GM19468 (cell line): ENCODE data around the gene DEDD2.
A peak's percentile ranks its signal among the peaks of the same experiment; 100 is the strongest.
"Not testable (repeated sequence)": the region's sequence is repeated elsewhere in the genome, so short reads cannot be mapped to it uniquely, and the experiment has no call there.

Experiments
- ATAC-seq: cut with Tn5 transposase; IDR thresholded peaks from one replicate; pipeline ENCODE4 v1.9.1; 2021; ENCODE audit warnings: mild to moderate bottlenecking, moderate library complexity, moderate number of reproducible peaks; ENCODE audit not compliant: unreplicated experiment; ENCODE audit errors: extremely low read depth

The DEDD2 gene, protein sequence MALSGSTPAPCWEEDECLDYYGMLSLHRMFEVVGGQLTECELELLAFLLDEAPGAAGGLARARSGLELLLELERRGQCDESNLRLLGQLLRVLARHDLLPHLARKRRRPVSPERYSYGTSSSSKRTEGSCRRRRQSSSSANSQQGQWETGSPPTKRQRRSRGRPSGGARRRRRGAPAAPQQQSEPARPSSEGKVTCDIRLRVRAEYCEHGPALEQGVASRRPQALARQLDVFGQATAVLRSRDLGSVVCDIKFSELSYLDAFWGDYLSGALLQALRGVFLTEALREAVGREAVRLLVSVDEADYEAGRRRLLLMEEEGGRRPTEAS

DNA sequence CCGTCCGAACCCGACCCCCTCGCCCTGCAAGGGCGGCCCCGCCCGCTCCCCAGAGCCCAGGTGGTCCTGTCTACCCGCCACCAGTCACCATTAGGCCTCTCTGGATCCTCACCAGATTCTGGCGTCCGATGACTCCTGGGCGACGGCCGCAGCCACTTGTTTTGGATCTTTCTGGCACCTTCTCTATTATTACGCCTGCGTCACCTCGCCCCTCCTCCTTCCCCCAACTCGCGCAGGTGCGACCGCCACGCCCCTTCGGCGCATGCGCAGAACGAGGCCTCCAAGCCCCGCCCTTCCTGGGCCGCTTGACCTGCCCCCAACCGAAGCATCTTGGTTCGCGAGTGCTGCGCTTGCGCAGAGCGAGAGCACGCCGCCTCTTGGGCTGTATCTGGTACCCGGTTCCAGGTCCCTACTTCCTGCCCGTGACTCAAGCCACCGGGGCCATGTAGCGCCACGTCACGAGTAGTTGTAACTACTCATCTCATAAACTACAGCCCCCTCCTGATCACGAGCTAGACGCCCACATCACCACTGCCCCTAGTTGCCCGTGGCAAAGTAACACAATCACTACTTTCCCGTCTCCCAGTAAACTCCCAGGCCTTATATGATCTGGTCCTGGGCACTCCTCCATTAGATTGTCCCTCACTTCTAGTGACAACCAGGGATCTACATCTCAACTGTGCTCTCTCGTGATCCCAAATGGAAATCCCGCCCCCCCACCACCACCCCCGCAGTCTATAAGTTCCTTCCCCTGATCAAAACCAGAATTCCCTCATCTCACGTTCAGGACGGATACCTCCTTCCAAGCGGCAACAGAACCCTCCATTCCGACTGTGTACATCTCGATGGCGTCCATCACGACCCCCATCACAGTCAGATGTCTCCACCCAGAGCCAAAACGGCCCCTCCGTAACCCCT, at the start of gene DEDD2:
TSS of gene DEDD2 (minus strand) at position 158 of the 918 bp plus-strand sequence. CDS start 670 bp downstream, outside the sequence.
- ATAC-seq = peak; percentile 52

DNA sequence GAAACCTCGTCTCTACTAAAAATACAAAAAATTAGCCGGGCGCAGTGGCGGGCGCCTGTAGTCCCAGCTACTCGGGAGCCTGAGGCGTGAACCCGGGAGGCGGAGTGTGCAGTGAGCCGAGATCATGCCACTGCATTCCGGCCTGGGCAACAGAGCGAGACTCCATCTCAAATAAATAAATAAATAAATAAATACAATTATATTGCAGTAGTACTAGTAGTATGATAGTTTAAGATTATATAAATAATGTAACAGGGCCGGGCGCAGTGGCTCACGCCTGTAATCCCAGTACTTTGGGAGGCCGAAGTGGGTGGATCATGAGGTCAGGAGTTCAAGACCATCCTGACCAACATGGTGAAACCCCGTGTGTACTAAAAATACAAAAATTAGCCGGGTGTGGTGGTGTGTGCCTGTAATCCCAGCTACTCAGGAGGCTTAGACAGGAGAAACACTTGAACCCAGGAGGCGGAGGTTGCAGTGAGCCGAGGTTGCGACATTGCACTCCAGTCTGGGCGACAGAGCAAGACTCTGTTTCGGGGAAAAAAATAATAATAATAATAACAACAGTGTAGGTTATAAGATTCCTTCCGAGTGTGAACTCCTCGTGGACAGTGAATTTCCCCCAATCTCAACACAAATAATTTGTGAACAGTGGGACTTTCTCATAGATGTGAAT, 49.6 kb upstream of the DEDD2 start:
- ATAC-seq = not testable (repeated sequence)

DNA sequence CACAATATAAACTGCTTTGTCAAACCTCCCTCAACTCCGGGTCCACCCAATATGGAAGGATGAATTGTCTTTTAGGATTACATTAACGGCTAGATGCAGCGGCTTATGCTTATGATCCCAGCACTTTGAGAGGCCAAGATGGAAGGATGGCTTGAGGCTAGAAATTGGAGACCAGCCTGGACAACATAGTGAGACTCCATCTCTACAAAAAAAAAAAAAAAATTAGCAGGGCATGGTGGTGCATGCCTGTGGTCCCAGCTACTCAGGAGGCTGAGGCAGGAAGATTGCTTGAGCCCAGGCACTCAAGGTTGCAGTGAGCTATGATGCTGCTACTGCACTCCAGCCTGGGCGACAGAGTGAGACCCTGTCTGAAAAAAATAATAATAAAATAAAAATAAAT, 48.6 kb upstream of the DEDD2 start:
- not testable (repeated sequence) for ATAC-seq

DNA sequence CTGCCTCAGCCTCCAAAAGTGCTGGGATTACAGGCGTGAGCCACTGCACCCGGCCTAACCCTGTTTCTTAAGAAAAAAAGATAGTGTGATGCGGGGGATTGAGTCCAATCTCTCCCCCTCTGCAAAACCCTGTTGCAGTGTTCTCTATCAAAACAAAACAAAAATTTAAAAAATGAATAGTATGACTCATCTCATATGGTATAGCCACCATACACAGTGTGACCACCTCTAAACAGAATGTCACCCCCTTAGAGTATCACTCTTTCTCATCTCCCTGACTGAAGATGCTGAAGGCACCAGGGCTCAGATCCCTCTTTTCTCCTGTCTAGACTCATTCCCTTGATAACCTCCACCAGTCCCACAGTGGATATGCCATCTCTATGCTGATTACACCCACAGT, 44.3 kb upstream of the DEDD2 start:
- ATAC-seq = no peak

DNA sequence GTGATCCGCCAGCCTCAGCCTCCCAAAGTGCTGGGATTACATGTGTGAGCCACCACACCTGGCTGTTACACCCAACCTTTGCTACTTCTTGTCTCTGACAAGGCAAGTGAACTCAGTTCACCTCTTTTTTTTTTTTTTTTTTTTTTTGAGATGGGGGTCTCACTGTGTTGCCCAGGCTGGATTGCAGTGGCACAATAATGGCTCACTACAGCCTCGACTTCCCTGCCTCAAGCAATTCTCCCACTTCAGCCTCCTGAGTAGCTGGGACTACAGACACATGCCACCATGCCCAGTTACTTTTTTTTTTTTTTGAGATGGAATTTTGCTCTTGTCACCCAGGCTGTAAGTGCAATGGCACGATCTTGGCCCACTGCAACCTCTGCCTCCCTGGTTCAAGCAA, 40.4 kb upstream of the DEDD2 start:
- ATAC-seq = not testable (repeated sequence)

DNA sequence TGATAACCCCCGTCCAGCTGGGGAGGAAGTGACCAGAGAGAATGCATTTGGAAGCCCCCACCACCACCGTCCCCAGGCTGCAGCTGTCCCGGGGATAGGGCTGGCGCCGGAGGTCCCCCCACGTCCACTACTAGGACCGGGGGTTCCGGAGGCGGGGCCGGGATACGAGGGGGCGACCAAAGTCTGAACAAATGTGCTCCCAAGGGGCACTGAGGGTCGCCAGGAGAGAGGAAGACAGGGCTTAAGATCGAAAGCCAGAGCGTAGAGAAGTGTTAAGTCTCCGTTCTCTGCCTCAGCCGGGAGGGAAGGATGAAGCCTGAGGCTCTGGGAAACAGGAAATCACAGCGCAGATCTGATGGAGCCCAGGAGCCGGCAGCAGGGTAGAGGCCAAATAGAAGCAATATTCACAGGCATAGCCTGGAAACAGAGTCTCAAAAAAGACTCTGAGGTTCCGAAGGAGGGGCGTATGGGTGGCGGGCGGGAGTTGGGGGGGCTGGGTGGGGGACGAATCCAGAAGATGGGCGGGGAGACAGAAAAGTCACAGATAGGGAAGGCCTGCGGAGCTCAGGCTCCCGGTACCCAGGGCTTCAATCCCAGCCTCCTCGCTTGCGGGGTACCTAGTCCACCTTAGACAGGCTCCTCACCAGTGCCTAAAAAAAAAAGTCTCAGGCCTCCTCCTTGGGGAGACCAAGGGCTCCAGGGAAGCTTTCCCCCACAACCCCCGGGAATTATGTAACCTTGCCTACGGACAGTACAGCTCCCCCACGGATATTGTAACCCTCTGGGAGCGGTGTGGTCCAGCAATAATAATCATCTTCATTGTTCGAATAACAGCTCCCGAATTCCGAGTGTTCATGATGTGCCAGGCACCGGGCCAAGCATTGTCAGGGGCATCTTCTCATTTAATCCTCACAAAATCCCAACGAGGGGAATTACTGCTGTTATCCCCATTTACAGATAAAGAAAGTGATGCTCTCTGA, 38.6 kb upstream of the DEDD2 start:
- ATAC-seq = no peak

DNA sequence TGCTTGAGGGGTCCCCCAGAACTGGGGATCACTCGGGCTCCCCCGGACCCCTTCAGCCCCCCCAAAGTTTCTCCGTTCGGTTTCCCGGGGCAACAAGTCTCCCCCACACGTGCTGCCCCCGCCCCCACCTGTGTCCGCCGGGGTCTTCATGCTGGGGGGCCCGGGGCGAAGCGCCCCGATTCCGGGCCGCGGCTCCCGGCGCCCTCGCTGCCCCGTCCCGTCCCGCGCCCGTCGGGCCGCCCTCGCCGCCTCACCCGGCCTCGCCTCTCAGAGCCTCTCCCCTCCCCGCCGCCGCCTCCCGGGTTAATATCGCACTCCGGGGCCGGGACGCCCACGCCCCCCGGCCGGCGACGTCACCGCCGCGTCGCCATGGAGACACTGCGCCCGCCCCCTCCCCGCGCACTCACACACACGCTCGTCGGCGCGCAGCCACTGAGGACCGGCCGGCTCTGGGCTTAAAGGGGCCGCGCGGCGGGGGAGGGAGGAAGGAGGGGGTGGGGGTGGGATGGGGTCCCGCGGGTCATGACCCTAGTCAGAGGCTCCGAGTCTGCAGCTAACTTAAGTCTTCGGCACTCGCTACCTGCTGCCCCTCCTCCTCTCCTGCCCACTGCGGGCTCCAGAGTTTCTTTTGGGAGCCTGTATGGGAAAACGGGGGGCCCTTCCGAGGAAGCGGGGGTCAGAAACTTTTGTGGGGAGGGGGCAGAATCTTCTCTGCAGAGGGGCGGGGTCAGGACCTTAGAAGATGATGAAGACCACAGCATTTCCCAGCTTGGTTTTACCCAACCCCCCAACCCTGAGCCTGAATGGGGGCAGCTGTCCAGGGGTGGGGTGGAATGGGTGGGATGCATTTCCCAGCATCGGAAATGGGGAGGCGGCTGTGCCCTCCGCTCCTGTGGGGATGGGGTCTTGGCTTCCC, 37.6 kb upstream of the DEDD2 start, which contains the start of gene ERF:
TSS of gene ERF (minus strand) at position 279 of the 916 bp plus-strand sequence. CDS start at position 150, 129 bp downstream.
- no peak for ATAC-seq

DNA sequence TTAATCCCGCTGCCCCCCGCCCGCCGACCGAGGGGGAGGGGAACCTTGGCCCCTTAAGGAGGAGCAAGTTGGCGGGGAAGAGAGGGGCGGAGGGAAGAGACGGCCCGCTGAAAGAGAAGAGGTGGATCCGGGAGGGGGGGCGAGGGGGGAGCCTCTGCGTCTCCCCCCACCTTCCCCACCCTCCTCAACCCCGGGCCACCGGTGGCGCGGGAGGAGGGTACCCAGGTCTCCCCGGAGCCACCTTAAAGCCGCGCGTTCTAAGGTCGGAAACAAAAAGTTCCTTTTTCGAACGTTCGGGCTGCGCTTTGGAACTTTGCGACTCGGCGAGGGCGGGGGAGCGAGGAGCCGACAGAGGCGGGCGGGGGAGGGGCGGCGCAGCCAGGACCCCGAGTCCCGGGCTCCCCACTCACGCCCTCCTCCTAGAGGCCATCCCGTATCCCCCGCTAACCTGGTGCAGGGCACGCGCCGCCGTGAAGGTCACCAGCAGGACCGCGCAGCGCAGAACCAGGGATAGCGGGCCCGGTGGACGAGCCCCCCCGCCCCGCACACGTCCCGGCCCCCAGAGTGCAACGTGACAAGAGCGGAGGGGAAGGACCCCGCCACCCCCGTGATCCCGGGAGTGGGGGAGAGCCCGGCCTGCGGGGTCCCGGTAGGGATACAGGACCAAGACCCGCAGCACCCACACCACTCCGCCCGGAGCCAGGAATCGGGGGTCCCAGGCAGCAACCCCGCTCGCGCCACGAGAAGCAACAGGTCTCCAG, 36.8 kb upstream of the DEDD2 start:
- no peak for ATAC-seq

DNA sequence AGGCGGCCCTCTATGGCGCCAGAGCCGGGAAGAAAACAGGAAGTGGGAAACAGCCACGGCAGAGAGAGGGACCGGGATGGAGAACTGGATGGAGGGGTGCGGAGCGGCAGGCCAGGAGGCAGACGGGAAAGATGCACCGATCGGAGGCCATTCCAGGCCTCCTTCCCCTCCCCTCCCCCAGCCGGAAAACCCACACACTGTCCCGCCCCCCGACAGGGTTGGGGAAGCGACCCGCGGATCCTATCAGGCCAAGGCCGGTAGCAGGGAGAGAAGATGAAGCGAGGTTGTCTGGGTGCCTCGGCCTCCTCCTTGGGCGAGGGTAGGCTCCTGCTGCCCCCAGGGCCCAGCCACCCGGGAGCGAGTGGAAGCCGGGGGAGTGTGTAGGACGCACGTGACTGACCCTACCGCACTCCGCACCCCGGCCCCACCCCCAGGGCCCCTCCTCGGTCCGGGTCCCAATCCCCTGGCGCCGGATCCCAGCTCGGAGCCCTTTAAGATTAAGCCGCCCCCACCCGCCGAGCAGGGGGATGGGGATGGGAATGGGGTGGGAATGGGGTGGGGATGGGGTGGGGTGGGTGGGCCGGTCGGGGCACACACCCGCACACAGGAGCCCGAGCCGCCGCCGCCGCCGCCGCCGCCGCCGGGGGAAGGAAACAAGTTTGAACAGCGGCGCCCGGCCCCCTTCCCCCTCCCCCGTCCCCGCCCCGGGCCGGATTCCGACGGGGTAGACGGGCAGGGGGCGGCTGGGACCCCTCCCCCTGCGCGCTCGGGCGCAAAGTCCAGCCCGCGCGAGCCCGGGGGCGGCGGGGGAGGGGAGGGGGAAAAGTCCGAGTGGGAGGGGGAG, 36.0 kb upstream of the DEDD2 start:
- ATAC-seq = no peak

DNA sequence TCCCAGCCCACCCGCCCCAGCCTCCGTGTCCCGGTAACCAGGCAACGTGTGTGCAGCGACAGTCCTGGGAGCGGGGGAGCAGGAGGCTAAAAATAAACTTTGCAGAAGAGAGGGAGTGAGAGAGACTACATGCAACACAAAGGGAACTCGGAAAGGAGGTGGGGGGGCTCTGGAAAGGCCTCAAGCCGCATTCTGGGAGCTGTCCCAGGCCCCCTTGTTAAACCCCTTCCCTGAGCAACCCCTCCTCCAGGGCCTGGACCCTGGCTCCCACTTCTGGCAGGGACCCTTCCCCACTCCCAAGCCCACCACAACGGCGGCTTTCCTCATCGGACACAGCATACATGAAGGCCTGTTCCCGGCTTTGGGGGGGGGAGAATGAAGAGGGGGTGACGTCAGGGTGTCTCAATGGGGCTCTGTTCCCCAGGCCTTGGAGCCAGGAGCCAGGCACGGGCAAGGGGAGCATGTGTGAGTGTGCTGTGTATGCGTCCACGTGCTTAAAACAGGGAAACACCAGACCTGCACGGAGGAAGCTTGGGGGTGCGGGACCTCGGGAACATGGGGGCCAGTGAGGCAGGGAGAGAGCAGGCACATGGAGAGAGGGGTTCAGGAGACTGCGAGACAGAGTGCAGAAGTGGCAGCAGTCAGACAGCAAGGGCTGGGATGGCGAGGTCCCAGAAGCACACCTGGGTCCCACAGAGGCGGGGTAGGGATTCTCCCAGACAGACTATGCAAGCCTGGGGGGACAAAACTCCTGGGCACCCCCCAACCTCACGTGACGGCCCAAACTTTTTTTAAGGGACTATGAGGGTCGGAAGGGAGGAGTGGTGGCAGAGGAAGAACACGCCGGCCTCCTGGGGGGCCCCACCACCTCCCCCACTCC, 35.1 kb upstream of the DEDD2 start:
- ATAC-seq = no peak

DNA sequence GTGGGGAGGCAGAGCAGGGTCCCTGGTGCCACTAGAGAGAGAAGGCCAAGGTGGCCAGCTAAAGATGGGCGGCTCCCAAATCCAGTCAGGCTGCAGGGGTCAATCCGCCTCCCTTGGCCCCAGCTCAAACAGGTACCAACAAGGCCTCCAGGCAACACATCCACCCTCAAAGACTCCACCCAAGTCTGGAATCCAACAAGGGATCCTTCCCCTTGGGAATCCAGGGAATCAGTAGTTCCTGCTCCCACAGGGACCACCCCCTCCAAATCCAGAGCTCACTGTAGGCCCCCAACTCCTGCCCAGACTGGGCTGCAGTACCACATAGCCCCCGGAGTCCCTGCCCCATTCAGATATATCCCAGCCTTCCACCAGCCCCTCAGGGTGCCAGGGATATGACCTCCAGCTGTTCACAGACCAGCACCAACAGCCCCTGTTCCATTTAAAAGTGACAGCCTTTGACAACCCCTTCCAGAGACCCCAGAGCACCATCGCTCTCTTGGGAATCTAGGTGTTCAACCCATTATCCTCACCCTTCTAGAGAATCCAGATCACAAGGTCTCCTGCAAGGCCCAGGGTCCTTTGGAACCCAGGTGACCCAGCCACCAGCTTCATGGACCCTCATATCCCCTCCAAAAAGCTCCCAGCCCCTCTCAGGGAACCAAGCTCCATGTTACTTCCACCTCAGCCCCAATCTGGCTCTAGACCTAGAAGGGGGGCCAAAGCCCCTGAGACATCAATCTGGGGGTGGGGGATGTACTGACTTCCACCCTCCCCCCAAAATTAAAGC, 34.3 kb upstream of the DEDD2 start:
- no peak for ATAC-seq

DNA sequence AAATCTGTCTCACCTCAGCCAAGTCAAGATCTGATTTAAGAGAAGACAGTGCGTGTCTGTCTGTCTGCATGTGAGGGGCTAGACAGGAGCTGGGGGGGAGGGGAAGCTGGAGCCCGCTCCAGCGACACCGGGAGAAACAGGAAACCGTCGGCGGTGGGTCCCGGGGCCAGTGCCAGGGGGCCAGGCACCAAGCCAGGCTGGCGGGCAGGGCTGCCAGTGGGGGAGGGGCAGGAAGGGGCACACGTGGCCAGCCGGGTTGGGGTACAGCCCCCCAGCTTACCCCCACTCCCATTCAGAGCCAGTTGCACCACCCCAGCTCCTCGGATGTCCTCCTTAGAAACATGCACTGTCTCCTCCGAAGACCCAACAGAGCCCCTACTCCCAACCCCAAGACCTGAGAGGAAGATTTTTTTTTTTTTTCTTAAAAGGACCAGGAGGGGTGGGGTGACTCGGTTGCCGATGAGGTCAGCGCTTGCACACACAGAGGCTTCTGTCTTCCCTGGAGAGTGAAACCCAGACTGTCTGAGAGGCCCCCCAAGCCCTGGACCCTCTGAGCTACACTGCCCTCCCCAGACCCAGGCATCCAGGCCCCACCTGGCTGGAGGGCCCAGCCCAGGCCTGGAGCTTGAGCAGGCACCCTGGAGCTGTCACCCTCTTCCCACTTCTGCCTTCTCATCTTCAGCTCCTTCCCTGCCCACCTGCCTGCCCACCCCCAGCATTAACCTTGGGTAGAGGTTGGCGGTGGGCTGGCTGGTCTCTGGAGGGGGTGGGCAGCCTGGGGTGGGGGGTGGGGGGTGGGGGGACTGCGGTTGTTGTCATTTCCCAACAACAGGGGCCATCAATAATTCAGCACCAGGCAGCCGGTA, 33.4 kb upstream of the DEDD2 start:
- ATAC-seq = no peak

DNA sequence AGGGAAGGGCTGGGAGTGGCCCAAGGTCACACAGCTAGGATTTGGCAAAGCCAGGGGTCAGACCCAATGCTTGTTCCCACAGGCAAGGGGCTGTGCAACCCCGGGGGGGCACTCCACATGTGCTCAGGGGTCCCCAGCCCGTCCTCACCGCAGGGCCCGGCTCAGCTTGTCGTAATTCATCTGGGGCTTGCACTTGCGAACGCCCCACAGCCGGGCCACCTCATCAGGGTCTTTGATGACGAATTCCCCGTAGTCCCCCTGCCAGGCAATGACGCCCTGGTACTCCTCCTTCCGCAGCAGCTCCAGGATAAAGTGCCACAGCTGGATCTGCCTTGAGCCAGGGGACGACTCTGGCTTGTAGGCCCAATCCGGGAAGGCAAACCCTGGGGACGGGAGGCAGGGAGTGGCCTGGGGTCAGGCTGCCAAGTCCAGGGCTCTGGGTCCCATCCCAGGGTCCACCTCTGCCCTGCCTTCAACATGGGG, 32.7 kb upstream of the DEDD2 start:
- ATAC-seq = no peak

DNA sequence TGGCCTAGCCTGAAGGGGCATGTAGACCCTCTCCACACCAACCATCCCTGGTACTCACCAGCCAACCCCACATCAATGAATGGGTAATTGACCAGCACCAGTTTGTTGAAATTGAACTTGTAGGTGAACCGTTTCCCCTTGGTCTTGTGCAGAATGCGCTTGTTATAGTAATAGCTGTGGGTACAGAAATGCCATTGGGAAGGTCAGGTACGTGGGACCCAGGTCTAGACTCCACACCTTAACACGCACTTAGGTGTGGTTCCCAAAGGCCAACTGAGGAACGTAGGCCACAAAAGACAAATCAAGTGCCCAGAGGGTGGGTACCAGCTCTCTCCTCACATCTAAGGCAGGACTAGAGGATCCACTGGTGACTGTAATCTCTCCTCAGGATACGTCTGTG, 32.3 kb upstream of the DEDD2 start:
- no peak for ATAC-seq
